ENCODE results near the gene DNAI2. TPM values are rescaled to one million over a fixed set of nuclear protein-coding genes. Genes with fewer than 3 reads are reported as not detected.

The DNAI2 gene
- total RNA-seq = not detected in 2 replicates

DNA sequence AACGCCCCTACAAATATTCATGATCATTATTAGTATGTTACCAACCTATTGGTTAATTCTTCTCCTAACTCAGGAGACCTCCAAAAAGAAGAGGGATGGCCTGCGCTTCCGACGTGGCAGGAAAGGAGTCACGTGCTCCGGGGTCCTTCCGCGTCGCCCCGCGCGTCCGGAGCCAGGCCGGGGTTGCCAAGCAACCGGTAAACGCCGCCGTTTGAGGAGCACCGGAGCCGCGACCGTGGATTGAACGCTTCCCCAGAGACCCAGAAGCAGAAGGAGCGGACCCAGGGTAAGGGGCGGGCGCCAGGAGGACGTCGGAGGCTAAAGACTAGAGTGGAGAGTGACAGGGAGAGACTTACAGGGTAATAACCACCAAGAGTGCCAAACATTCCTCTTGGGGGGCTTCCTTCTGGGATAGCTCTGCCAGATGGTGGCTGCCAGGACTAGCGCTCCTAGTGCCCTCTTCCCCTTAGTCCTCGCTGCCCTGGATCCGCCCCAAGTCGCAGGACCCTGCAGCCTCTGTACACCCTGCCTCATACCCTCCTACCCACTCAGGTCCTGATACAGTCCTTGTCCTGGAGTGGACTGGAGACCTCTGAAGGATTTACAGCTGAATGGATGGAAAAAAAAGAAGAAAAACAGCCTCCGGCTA lies at the start of gene DNAI2:
DNAI2 (plus strand) TSS at position 175 of the 649 bp plus-strand sequence. CDS start 7,584 bp downstream, outside the sequence.

DNA sequence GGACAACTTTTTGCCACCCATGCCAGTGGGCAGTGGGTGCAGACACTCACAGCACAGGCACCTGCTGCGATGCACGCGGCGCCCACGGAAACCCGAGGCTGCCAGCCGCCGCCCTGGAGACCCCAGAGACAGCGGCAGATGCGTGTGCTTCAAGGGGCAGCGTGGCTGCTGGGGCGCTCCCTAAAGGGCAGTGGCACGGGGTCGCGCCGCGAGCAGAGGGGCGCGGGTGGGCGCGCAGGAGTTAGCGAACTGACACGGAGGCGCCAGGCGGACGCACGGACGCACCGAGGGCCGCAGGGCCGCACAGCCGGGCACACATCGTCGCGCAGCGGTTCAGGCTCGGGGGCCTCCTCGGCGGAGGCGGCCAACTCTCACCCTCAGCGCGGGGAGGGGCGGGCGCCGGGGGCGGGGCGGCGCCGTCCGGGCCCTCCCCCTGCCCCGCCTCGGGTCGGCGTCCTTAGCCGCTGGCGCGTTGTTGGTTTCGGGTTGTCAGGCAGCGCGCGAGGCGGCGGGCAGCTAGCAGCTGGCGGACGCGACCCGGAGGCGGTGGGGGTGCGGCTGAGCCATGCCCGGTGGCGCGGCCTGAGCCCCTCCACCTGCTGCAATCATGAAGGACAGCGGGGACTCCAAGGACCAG lies 51.8 kb downstream of the DNAI2 start, which contains the start of gene KIF19:
KIF19 (plus strand) TSS at position 484 of the 637 bp plus-strand sequence; CDS start at position 608, 124 bp downstream.

GRCh38 chr17:74361230-74362068 lies 87.4 kb downstream of the DNAI2 start, which contains the start of gene BTBD17:
TSS of gene BTBD17 (minus strand) at chr17:74361868. CDS start at chr17:74361819, 49 bp downstream.

Other genes with a start within 250 kb of the DNAI2 start
- gene RPL38, start 70.6 kb upstream of the DNAI2 start, total RNA-seq = 3,252 and 6,020 TPM in 2 replicates
- gene TTYH2, start 60.7 kb upstream of the DNAI2 start, total RNA-seq = 5.2 and 5.7 TPM in 2 replicates
- gene KIF19, start 52.0 kb downstream of the DNAI2 start, total RNA-seq = not detected in 2 replicates
- gene BTBD17, start 87.6 kb downstream of the DNAI2 start, total RNA-seq = not detected in 2 replicates
- gene GPR142, start 93.3 kb downstream of the DNAI2 start, total RNA-seq = 0.16 TPM in 1 of 2 replicates, not detected in the other
- 0.52 and 1.1 TPM in 2 replicates for gene GPRC5C, start 157.9 kb downstream of the DNAI2 start, total RNA-seq
- not detected in 2 replicates for gene CD300A, start 192.4 kb downstream of the DNAI2 start, total RNA-seq

Data from bronchial smooth muscle cell (primary cell).